ENCODE results near the gene DNM1. TPM values are rescaled to one million over a fixed set of nuclear protein-coding genes. Genes with fewer than 3 reads are reported as not detected.
"Not testable (repeated sequence)": the region's sequence is repeated elsewhere in the genome, so short reads cannot be mapped to it uniquely, and the experiment has no call there.

The DNM1 gene
- polyA plus RNA-seq, 1 donor: 231 TPM

GRCh38 chr9:128225770-128226411 is 22.7 kb downstream of the DNM1 start:
- no peak for DNase-seq

GRCh38 chr9:128226412-128226801 is 23.2 kb downstream of the DNM1 start:
- DNase-seq: no peak

- not testable (repeated sequence) for DNase-seq
These were observed 27.7 kb downstream of the DNM1 start for GRCh38 chr9:128230897-128231296.

GRCh38 chr9:128231638-128232527 is 28.7 kb downstream of the DNM1 start:
- DNase-seq: no peak

- DNase-seq: no peak
These were observed 29.6 kb downstream of the DNM1 start for GRCh38 chr9:128232528-128233428.

- DNase-seq: no peak
These were observed 30.7 kb downstream of the DNM1 start for GRCh38 chr9:128233817-128234406.

GRCh38 chr9:128242124-128242523 is 38.9 kb downstream of the DNM1 start:
- DNase-seq: no peak

GRCh38 chr9:128242828-128243214 is 39.6 kb downstream of the DNM1 start:
- DNase-seq: no peak

- peak; percentile 46 for DNase-seq
These were observed 40.2 kb downstream of the DNM1 start for GRCh38 chr9:128243215-128244018.

- DNase-seq: no peak
These were observed 41.1 kb downstream of the DNM1 start for GRCh38 chr9:128244091-128244836.

GRCh38 chr9:128244837-128245231 is 41.7 kb downstream of the DNM1 start:
- peak; percentile 88 for DNase-seq

GRCh38 chr9:128245421-128246151 is 42.4 kb downstream of the DNM1 start:
- peak; percentile 79 for DNase-seq

GRCh38 chr9:128246471-128246870 is 43.3 kb downstream of the DNM1 start:
- DNase-seq: no peak

- no peak for DNase-seq
These were observed 44.1 kb downstream of the DNM1 start for GRCh38 chr9:128247226-128247803.

GRCh38 chr9:128249558-128249907 is 46.4 kb downstream of the DNM1 start:
- no peak for DNase-seq

- peak; percentile 84 for DNase-seq
These were observed 47.0 kb downstream of the DNM1 start for GRCh38 chr9:128249908-128250838.

GRCh38 chr9:128250839-128251731 is 47.9 kb downstream of the DNM1 start:
- DNase-seq: no peak

All from left kidney (tissue), 2 donors.